Cardiac muscle cell (in vitro differentiated cells and primary cell): ENCODE measurements around the gene PLD6. TPM values are rescaled to one million over a fixed set of nuclear protein-coding genes. Genes with fewer than 3 reads are reported as not detected.
A peak's percentile ranks its signal among the peaks of the same experiment; 100 is the strongest.

Experiments used
- DNase-seq, 2 donors: peaks; one replicate each; pipeline versions ENCODE4 v3.0.0 to v3.0.0-alpha.2; 2010 to 2017; ENCODE audit warnings: low read depth in 1 of 2, low spot score in 1 of 2
- H3K27ac ChIP-seq: fragments of 200-600 bp; sonication (generic); 2 replicates; pipeline ENCODE4 v1.5.1; 2016
- H3K27me3 ChIP-seq: fragments of 200-600 bp; sonication (generic); 2 replicates; pipeline ENCODE4 v1.6.0; 2016; ENCODE audit warnings: control low read depth
- H3K36me3 ChIP-seq: fragments of 200-600 bp; sonication (generic); 2 replicates; pipeline ENCODE4 v1.5.1; 2016; ENCODE audit warnings: control low read depth
- H3K4me1 ChIP-seq: fragments of 200-600 bp; sonication (generic); 2 replicates; pipeline ENCODE4 v1.8.1; 2017; ENCODE audit warnings: low read depth, mild to moderate bottlenecking, mixed run types
- H3K4me3 ChIP-seq: fragments of 200-600 bp; sonication (generic); 2 replicates; pipeline ENCODE4 v1.5.1; 2016; ENCODE audit warnings: mild to moderate bottlenecking
- H3K9me3 ChIP-seq: fragments of 200-600 bp; sonication (generic); 2 replicates; pipeline ENCODE4 v1.5.1; 2017; ENCODE audit warnings: low read depth, mild to moderate bottlenecking, control low read depth
- polyA plus RNA-seq: library from polyadenylated mRNA; unstranded; fragments of >200 nt; fragmentation: Nextera tagmentation; extraction: Ambion mirVana; gene quantifications from 2 replicates; pipeline ENCODE4 v1.2.1, GENCODE V29; 2016
- total RNA-seq: library from RNA; depleted of rRNA; stranded (reverse); fragments of >200 nt; gene quantifications from 2 replicates; pipeline ENCODE4 v1.2.3, GENCODE V29; 2016
- TF ChIP-seq, protein P1 (sequence below): IDR thresholded peaks from 2 replicates; pipeline ENCODE4 v1.5.1; 2012; ENCODE audit warnings: low read depth, mild to moderate bottlenecking, low read length

Gene PLD6
- total and polyA plus RNA-seq, 2 experiments from 2014 or later, result 0.51 to 1.1 TPM

DNA sequence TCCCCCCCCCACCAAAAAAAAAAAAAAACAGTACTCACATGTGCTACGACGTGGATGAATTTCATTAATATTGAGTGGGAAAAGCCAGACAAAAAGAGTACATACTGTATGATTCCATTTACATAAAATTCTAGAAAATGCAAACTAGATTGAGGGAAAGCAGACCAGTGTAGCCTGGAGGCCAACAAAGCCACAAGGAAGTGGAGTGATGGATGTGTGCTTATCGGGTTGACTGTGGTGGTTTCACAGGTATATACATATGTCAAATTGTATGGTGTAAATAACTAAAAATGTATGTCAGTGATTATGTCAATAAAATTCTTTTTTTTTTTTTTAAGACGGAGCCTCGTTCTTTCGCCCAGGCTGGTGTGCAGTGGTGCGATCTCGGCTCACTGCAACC lies 1.9 kb upstream of the PLD6 start:
- Histone ChIP-seq H3K4me3 (no peak overlapping the region), H3K27me3 (no peaks in the 10 kb centered on the region), H3K9me3 (no peaks in the 10 kb centered on the region), H3K4me1 (no peaks in the 10 kb centered on the region), H3K36me3 (peaks cover 2% of the 10 kb centered on the region), H3K27ac (no peak overlapping the region)
- TF ChIP-seq, protein P1, sequence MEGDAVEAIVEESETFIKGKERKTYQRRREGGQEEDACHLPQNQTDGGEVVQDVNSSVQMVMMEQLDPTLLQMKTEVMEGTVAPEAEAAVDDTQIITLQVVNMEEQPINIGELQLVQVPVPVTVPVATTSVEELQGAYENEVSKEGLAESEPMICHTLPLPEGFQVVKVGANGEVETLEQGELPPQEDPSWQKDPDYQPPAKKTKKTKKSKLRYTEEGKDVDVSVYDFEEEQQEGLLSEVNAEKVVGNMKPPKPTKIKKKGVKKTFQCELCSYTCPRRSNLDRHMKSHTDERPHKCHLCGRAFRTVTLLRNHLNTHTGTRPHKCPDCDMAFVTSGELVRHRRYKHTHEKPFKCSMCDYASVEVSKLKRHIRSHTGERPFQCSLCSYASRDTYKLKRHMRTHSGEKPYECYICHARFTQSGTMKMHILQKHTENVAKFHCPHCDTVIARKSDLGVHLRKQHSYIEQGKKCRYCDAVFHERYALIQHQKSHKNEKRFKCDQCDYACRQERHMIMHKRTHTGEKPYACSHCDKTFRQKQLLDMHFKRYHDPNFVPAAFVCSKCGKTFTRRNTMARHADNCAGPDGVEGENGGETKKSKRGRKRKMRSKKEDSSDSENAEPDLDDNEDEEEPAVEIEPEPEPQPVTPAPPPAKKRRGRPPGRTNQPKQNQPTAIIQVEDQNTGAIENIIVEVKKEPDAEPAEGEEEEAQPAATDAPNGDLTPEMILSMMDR, result no peak
- no peak for DNase-seq

DNA sequence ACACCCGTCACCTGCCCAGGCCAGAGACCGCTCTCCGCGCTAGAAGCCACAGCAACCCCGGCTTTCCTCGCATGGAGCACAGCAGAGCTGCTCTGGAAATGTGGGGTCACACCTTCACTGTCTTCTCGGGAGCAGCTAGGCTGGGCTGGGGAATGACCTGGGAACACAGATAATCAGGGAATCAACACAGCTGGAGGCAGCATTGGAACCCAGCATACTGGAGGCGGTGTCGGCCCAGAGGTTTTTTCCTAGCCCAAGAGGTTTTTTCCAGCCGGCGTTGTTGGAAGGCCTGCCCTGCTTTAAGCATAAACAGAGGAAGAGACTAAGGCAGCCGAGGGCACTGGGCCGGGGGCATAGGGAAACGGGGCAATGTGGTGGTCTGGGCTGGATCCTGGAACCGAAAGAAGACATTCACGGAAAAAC lies 791 bp upstream of the PLD6 start:
- DNase-seq, result no peak
- TF ChIP-seq, protein P1, result no peak
- Histone ChIP-seq H3K4me3 (no peak overlapping the region), H3K27me3 (no peaks in the 10 kb centered on the region), H3K27ac (no peak overlapping the region), H3K4me1 (no peaks in the 10 kb centered on the region), H3K36me3 (no peaks in the 10 kb centered on the region), H3K9me3 (no peaks in the 10 kb centered on the region)

DNA sequence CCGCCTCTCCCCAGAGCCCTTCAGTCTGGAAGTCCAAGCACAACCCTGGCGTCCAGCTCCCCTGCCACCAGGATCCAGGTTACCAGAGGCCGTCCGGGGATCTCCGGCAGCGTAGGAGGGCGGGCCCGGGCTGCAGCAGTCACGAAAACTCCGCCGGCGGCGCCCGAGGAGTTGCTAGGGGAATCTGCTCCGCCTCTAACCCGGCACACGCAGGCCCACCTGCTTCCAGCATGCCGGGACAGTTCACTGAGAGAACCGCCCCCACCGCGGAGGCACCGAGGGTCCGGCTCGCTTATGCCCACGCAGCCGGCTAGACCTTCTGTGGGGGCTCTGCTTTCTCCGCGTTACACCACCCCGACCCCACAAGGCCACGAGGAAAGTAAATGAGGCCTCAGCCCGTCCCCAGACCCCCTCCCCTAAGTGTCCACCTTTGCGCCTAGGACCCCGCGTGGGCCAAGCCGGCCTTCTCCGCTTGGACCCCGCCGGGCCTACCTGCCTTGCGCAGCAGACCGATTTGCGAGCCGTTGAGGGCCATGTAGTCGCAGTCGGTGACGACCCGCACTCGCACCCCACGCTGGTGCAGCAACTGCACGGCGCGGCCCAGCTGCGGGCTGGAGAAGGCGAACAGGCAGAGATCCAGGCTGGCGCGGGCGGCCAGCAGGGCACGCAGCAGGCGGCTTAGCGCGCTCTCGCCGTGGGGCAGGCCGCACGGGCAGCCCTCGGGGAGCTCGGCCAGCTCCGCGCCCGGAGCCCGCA lies 587 bp downstream of the PLD6 start:
- Histone ChIP-seq H3K4me1 (no peaks in the 10 kb centered on the region), H3K4me3 (no peak overlapping the region), H3K36me3 (no peaks in the 10 kb centered on the region), H3K27me3 (no peaks in the 10 kb centered on the region), H3K9me3 (no peaks in the 10 kb centered on the region), H3K27ac (no peak overlapping the region)
- DNase-seq, result peak in 1 of 2 donors; percentile 27
- TF ChIP-seq, protein P1, result no peak

DNA sequence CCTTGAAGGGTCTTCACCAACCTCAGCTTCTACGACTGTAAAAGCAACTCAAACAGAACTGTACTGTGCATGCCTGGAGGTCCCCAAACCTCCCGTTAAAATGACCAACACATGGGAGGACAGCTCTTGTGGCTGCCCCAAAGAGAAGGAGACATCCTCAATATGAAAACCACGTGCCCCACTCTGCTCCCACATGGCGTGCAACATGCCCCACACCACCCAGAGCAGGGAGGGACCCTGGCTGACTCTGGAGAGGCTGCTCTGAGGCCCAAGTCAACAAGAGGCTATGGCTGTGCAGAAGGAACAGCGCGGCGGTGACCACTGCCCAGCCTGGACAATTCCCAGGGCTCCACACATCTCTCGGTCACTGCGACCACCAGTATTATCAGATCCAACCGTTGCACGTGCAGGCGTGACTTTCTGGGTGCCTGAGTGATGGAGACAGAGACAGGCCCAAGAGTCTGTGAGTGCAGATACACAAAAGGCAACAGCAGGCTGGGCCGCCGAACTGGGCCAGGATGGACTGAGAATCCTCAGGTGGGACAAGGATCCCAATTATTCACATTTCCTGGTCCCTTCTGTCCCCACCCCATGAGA lies 1.4 kb downstream of the PLD6 start:
- Histone ChIP-seq H3K27me3 (no peaks in the 10 kb centered on the region), H3K4me3 (no peak overlapping the region)

DNA sequence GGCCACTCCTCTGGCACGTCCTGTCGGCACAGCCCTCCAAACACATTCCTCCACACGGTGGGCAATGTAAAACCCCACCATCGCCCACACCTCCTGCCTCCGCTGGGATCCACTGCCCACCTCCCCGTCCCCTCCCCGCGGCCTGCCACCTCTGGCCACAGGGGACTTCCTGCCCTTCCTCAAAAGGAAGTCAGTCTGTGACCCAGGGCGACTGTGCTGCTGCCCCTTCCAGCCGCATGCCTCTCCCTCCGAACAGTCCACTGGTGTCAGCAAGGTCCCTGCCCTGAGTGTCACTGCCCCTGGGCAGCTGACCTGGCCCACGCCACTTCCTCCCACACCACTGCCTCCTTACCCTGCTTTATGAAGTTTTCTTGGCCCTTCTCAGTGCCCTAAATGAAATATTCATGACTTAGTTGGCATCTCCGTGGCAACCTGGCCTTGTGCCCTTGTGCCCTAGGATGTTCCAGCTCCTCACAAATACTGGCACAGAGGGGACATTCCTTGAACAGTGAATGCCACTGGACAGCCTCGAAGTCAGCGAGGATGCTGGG lies 2.0 kb downstream of the PLD6 start:
- DNase-seq, result no peak
- Histone ChIP-seq H3K27me3 (no peaks in the 10 kb centered on the region), H3K4me3 (no peak overlapping the region), H3K36me3 (no peaks in the 10 kb centered on the region), H3K27ac (no peak overlapping the region), H3K9me3 (no peaks in the 10 kb centered on the region), H3K4me1 (no peaks in the 10 kb centered on the region)
- TF ChIP-seq, protein P1, result no peak

More for the DNA sequence above, 1.4 kb downstream of the PLD6 start:
- Histone ChIP-seq H3K4me1 (no peaks in the 10 kb centered on the region), H3K36me3 (no peaks in the 10 kb centered on the region), H3K27ac (no peak overlapping the region), H3K9me3 (no peaks in the 10 kb centered on the region)
- TF ChIP-seq, protein P1, result no peak
- DNase-seq, result no peak
